Chondrocyte (in vitro differentiated cells): ENCODE measurements around the gene PIGN. TPM values are rescaled to one million over a fixed set of nuclear protein-coding genes. Genes with fewer than 3 reads are reported as not detected.

Experiments used
- DNase-seq: peaks from one replicate; pipeline ENCODE4 v3.0.0; 2021; ENCODE audit warnings: mixed read lengths, low spot score
- H3K27ac Mint-ChIP-seq: one replicate; pipeline ENCODE4 v1.8.0; 2021; ENCODE audit warnings: mild to moderate bottlenecking, moderate library complexity, mixed read lengths; ENCODE audit not compliant: unreplicated experiment
- H3K27me3 Mint-ChIP-seq: 2 replicates; pipeline ENCODE4 v1.8.0; 2021; ENCODE audit warnings: low read depth, mixed read lengths
- H3K36me3 Mint-ChIP-seq: 2 replicates; pipeline ENCODE4 v1.8.0; 2021; ENCODE audit warnings: low read depth, mixed read lengths
- H3K4me1 Mint-ChIP-seq: 2 replicates; pipeline ENCODE4 v1.8.0; 2021; ENCODE audit warnings: low read depth, mild to moderate bottlenecking, mixed read lengths
- H3K4me3 Mint-ChIP-seq: one replicate; pipeline ENCODE4 v1.8.0; 2021; ENCODE audit warnings: mild to moderate bottlenecking, moderate library complexity, mixed read lengths; ENCODE audit not compliant: unreplicated experiment
- H3K9me3 Mint-ChIP-seq: 2 replicates; pipeline ENCODE4 v1.8.0; 2021; ENCODE audit warnings: low read depth, mixed read lengths
- CTCF ChIP-seq: fragments of 200-600 bp; sonication (generic); IDR thresholded peaks from 2 replicates; pipeline ENCODE4 v1.5.0; 2021; ENCODE audit warnings: antibody characterized with exemption, mild to moderate bottlenecking, moderate library complexity
- total RNA-seq: library from RNA; stranded (reverse); gene quantifications from 3 replicates; pipeline ENCODE4 v1.2.1, GENCODE V29; 2021

Gene PIGN
- total RNA-seq, 1 donor from 2014 or later, result 27.3 TPM

GRCh38 chr18:62061821-62062478, 124.9 kb downstream of the PIGN start:
- no peaks in the 10 kb centered on the region for H3K27me3 Mint-ChIP-seq
- no peak for DNase-seq
- H3K27ac Mint-ChIP-seq, result no peak overlapping the region
- H3K9me3 Mint-ChIP-seq, result peaks cover 9% of the 10 kb centered on the region
- H3K4me3 Mint-ChIP-seq, result no peak overlapping the region
- peaks cover 8% of the 10 kb centered on the region for H3K36me3 Mint-ChIP-seq
- peaks cover 8% of the 10 kb centered on the region for H3K4me1 Mint-ChIP-seq
- no peak for TF ChIP-seq CTCF

- Mint-ChIP-seq H3K27me3 (no peaks in the 10 kb centered on the region), H3K9me3 (peaks cover 7% of the 10 kb centered on the region), H3K4me3 (no peak overlapping the region), H3K36me3 (peaks cover 6% of the 10 kb centered on the region), H3K27ac (no peak overlapping the region), H3K4me1 (peaks cover 8% of the 10 kb centered on the region)
- DNase-seq, result no peak
- TF ChIP-seq CTCF, result no peak
Measured at GRCh38 chr18:62060820-62061219, 126.0 kb downstream of the PIGN start.

- H3K27me3 Mint-ChIP-seq, result no peaks in the 10 kb centered on the region
- H3K27ac Mint-ChIP-seq, result no peak overlapping the region
- no peak for TF ChIP-seq CTCF
- H3K9me3 Mint-ChIP-seq, result peaks cover 4% of the 10 kb centered on the region
- no peak for DNase-seq
- no peak overlapping the region for H3K4me3 Mint-ChIP-seq
- peaks cover 3% of the 10 kb centered on the region for H3K36me3 Mint-ChIP-seq
- no peaks in the 10 kb centered on the region for H3K4me1 Mint-ChIP-seq
Measured at GRCh38 chr18:62054929-62055498, 131.8 kb downstream of the PIGN start.

GRCh38 chr18:62048279-62048678, 138.6 kb downstream of the PIGN start:
- Mint-ChIP-seq H3K4me1 (peaks cover 4% of the 10 kb centered on the region), H3K27me3 (no peaks in the 10 kb centered on the region), H3K27ac (no peak overlapping the region), H3K9me3 (peaks cover 10% of the 10 kb centered on the region), H3K36me3 (peaks cover 5% of the 10 kb centered on the region), H3K4me3 (no peak overlapping the region)
- no peak for TF ChIP-seq CTCF
- DNase-seq, result no peak

GRCh38 chr18:62045316-62045715, 141.5 kb downstream of the PIGN start:
- peaks cover 5% of the 10 kb centered on the region for H3K36me3 Mint-ChIP-seq
- DNase-seq, result no peak
- no peak overlapping the region for H3K27ac Mint-ChIP-seq
- H3K27me3 Mint-ChIP-seq, result no peaks in the 10 kb centered on the region
- peaks cover 10% of the 10 kb centered on the region for H3K9me3 Mint-ChIP-seq
- peaks cover 4% of the 10 kb centered on the region for H3K4me1 Mint-ChIP-seq
- TF ChIP-seq CTCF, result no peak
- H3K4me3 Mint-ChIP-seq, result no peak overlapping the region
